Tibial nerve (tissue), 4 donors: ENCODE data around the gene HIP1.
A peak's percentile ranks its signal among the peaks of the same experiment; 100 is the strongest.

ENCODE experiments used
- CTCF ChIP-seq, 5 experiments: fragments of 200-600 bp in 3 of 5; fragments of 450-650 bp in 2 of 5; sonication (generic) in 3 of 5; IDR thresholded peaks; one replicate each; pipeline ENCODE4 v1.5.1; 2016 to 2019; ENCODE audit warnings: antibody characterized with exemption in 5 of 5, mild to moderate bottlenecking in 3 of 5, moderate library complexity in 2 of 5
- EP300 ChIP-seq, 2 donors: sonication (generic); formaldehyde crosslinking; IDR thresholded peaks; one replicate each; pipeline ENCODE4 v1.6.1; 2017; ENCODE audit warnings: antibody characterized with exemption in 2 of 2, mild to moderate bottlenecking in 1 of 2
- POLR2A ChIP-seq, 2 donors: fragments of 450-650 bp; IDR thresholded peaks; one replicate each; pipeline ENCODE4 v1.6.1; 2017; ENCODE audit warnings: antibody characterized with exemption in 2 of 2, mild to moderate bottlenecking in 2 of 2, moderate library complexity in 2 of 2

- TF ChIP-seq CTCF (IDR thresholded peaks at IDR 0.05) (peak in 1 of 5 experiments; percentile 6), POLR2A (IDR thresholded peaks at IDR 0.05) (no peak), EP300 (IDR thresholded peaks at IDR 0.05) (peak in 1 of 2 donors; percentile 40)
Observed at GRCh38 chr7:75639071-75639885, 99.5 kb downstream of the HIP1 start.
